Activated naive CD4-positive, alpha-beta T cell treated with Interleukin-2 at 50 U/mL for 16 hours (primary cell): ENCODE results near the gene C1orf174.
A peak's percentile ranks its signal among the peaks of the same experiment; 100 is the strongest.
"Not testable (repeated sequence)": the region's sequence is repeated elsewhere in the genome, so short reads cannot be mapped to it uniquely, and the experiment has no call there.

Experiments used
- DNase-seq: peaks from one replicate; pipeline ENCODE4 v3.0.0-alpha.2; 2020

The C1orf174 gene

GRCh38 chr1:3925256-3925655 is 25.2 kb upstream of the C1orf174 start:
- DNase-seq = no peak

- no peak for DNase-seq
Measured at GRCh38 chr1:3924825-3925220, 24.8 kb upstream of the C1orf174 start.

- no peak for DNase-seq
Measured at GRCh38 chr1:3924186-3924824, 24.2 kb upstream of the C1orf174 start.

GRCh38 chr1:3923378-3924185 is 23.5 kb upstream of the C1orf174 start:
- no peak for DNase-seq

- DNase-seq = no peak
Measured at GRCh38 chr1:3922851-3923250, 22.8 kb upstream of the C1orf174 start.

DNA sequence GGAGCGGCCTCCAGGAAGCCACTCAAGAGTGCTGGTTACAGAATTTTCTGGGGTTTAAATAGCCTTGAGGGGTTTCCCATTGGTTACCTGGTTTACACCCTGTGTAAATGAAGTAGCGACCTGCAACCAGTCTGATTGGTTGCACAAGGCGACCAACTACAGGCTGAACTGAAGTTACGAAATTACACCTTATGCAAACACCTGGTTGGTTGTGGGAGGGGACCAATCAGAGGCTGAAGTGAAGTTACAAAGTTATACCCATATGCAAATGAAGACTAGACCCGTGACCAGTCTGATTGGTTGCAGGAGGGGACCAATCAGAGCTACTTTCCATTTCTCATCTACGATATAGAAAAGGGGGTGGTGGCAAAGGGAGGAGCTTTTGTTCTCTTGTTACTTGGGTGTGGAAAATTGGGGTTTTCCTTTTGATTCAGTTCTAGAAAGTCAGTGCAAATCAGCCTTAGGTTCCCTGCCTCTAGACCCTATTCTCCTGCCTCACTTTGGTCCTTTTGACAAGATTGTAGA is 22.2 kb upstream of the C1orf174 start:
- DNase-seq = peak; percentile 15

DNA sequence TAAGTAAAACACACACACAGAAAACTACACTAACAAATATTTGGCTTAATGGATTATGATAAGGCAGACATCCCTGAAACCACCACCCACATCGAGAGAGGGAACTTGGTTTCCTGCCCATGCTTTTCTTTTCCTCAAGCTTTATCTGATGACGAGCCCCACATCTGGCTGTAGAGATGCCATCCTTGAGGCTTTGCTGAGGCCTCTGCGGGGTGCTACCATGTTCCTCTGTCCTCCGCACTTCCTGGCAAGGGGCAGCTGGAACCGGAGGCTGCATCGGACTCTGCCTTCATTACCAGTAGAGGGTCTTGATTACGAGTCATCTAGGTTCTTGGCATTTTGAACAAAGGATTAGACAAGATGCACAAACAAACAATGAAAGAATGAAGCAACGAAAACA is 21.7 kb upstream of the C1orf174 start:
- DNase-seq = no peak

GRCh38 chr1:3919706-3920105 is 19.6 kb upstream of the C1orf174 start:
- DNase-seq = no peak

- DNase-seq = no peak
Measured at GRCh38 chr1:3918966-3919611, 19.0 kb upstream of the C1orf174 start.

DNA sequence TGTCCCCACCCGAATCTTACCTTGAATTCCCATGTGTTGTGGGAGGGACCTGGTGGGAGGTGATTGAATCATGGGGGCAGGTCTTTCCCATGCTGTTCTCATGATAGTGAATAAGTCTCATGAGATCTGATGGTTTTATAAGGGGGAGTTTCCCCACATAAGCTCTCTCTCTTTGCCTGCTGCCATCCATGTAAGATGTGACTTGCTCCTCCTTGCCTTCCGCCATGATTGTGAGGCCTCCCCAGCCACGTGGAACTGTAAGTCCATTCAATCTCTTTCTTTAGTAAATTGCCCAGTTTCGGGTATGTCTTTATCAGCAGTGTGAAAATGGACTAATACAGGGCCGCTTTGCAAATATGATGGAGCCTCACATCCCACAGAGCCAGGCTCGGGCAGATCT is 18.3 kb upstream of the C1orf174 start:
- DNase-seq = not testable (repeated sequence)

DNA sequence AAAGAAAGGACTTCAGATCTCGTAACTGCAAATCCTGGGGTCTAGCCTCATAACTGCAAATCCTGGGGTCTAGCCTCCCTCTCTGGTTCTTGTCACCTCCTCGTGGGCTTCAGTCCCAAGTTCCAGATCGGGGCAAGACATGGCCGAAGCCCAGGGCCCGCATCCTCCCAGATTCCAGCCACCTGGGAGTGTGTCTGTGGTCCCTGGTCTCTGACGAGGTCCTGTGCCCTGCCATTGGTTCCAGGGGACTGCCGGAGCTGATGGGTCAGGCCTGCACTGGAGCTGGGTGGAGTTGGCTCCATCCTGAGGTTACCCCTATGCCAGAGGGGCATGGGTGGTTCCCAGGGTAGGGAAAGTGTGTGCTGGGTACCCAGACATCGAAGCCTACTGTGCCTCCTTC is 17.7 kb upstream of the C1orf174 start:
- no peak for DNase-seq

GRCh38 chr1:3915551-3916121 is 15.6 kb upstream of the C1orf174 start:
- DNase-seq = no peak

DNA sequence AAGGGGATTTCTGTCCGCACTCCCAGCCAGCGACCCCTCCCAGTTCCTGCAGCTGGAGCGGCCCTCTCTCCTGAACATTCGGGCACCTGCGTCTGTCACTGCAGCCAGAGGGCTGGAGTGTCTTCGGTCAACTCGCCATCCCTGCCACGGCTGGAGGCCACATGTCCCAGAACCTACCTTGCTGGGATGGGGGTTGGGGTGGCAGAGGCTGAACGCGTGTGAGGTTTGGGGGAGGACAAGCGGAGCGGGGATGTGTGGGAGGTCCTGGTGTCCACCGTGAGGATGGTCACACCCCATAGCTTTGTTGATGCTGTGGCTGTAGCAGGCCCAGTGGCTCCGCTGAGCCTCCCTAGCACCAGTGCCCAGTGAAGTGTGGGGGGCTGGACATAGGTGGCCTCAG is 14.8 kb upstream of the C1orf174 start:
- no peak for DNase-seq

GRCh38 chr1:3914331-3914851 is 14.3 kb upstream of the C1orf174 start:
- no peak for DNase-seq

GRCh38 chr1:3912809-3913685 is 13.0 kb upstream of the C1orf174 start:
- DNase-seq = no peak

- no peak for DNase-seq
Measured at GRCh38 chr1:3911981-3912808, 12.1 kb upstream of the C1orf174 start.

DNA sequence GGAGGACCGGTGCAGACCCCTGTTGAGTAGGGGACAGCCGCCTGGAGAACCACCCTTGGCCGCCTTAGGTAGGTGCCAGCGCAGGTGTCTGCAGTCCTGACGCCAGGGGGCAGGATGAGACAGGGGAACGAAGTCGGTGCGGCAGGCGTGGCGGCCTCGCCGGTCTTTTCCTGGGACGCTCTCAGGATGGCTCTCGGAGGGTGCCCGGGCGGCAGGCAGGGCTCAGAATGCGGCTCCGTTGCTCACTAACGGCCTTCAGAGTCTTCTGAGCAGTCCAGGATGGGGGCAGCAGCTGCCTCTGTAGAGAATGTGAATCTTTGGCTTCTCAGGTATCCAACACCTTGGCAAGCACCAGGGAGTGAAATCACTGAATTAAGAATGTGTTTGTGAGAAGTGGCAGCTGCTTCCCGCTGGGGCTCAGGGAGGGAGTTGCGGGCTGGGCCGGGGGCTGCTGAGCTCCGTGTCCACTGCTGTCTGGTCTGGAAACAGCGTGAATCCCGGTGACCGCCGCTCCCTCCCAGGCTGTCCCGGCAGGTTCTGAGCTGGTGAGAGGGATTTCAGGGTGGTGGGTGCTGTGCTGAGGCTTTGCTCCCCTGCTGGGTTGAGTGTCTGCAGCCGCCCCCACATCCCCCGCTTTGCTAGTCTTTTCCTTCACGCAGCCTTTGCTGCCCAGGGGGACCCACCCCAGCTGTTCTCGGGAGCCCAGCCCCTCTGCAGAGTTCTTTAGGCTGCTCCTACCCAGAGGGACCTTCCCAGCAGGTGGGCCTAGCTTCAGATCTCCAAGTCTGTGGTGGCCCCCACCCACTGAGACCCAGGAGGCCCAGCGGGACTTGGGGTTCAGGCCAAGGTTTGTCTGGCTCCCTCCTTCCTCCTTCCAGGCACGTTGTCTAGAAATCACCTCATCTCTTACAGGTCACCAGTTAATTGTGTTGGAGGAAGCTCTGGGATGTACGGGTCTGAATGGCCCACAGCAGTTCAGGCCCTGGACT is 11.1 kb upstream of the C1orf174 start:
- DNase-seq = peak; percentile 80

GRCh38 chr1:3910049-3910731 is 10.1 kb upstream of the C1orf174 start:
- DNase-seq = no peak

- no peak for DNase-seq
Measured at GRCh38 chr1:3909615-3910014, 9.5 kb upstream of the C1orf174 start.
